CD14-positive monocyte (primary cell): ENCODE data around the gene SUGCT. TPM values are rescaled to one million over a fixed set of nuclear protein-coding genes. Genes with fewer than 3 reads are reported as not detected.

Experiments used
- DNase-seq, 3 donors: peaks; one replicate each; pipeline ENCODE4 v3.0.0-alpha.2; 2011 to 2022
- H2AFZ ChIP-seq: 2 replicates; pipeline ENCODE4 v1.6.0; 2012; ENCODE audit warnings: mild to moderate bottlenecking, low read depth, low read length, inconsistent platforms; ENCODE audit not compliant: insufficient read depth, poor library complexity, severe bottlenecking
- H3K27ac ChIP-seq, 2 donors: 1 replicate in 1 of 2; 2 replicates in 1 of 2; pipeline ENCODE4 v1.5.1; 2012 to 2013; ENCODE audit warnings: low read length in 2 of 2, control low read depth in 1 of 2, inconsistent platforms in 1 of 2, low read depth in 1 of 2, mild to moderate bottlenecking in 1 of 2
- H3K27me3 ChIP-seq, 2 donors: one replicate each; pipeline versions ENCODE4 v1.6.0 to v1.6.1; 2011 to 2013; ENCODE audit warnings: low read length in 2 of 2; ENCODE audit not compliant: control insufficient read depth in 2 of 2, insufficient read depth in 2 of 2
- H3K36me3 ChIP-seq, 2 donors: replicated peaks in 1 of 2; 1 replicate in 1 of 2; 2 replicates in 1 of 2; pipeline versions ENCODE4 v1.5.1 to v1.6.1; 2012 to 2013; ENCODE audit warnings: low read length in 2 of 2, control low read depth in 1 of 2, inconsistent platforms in 1 of 2, mild to moderate bottlenecking in 1 of 2; ENCODE audit not compliant: insufficient read depth in 2 of 2, control insufficient read depth in 1 of 2
- H3K4me1 ChIP-seq, 2 donors: 1 replicate in 1 of 2; 2 replicates in 1 of 2; pipeline versions ENCODE4 v1.5.1 to v1.6.1; 2012 to 2013; ENCODE audit warnings: low read length in 2 of 2, control low read depth in 1 of 2, inconsistent platforms in 1 of 2, mild to moderate bottlenecking in 1 of 2, moderate library complexity in 1 of 2; ENCODE audit not compliant: insufficient read depth in 2 of 2, control insufficient read depth in 1 of 2
- H3K4me2 ChIP-seq: replicated peaks from 2 replicates; pipeline ENCODE3; 2012; ENCODE audit warnings: low read length, moderate library complexity, mild to moderate bottlenecking; ENCODE audit not compliant: poor library complexity, severe bottlenecking; ENCODE audit errors: extremely low read depth
- H3K4me3 ChIP-seq, 3 experiments: fragments of 200-600 bp in 1 of 3; sonication (generic) in 1 of 3; replicated peaks in 1 of 3; 1 replicate in 2 of 3; 2 replicates in 1 of 3; pipeline ENCODE4 v1.5.1; 2011 to 2013; ENCODE audit warnings: low read length in 3 of 3, mild to moderate bottlenecking in 3 of 3, control low read depth in 2 of 3, low read depth in 2 of 3, inconsistent platforms in 1 of 3, moderate library complexity in 1 of 3
- H3K79me2 ChIP-seq: 2 replicates; pipeline ENCODE4 v1.6.0; 2012; ENCODE audit warnings: mild to moderate bottlenecking, control low read depth, inconsistent platforms, low read length, moderate library complexity; ENCODE audit not compliant: insufficient read depth
- H3K9ac ChIP-seq: 2 replicates; pipeline ENCODE4 v1.6.0; 2017; ENCODE audit warnings: low read length, mild to moderate bottlenecking; ENCODE audit not compliant: insufficient read depth, poor library complexity, severe bottlenecking
- H3K9me3 ChIP-seq, 2 donors: replicated peaks in 1 of 2; 1 replicate in 1 of 2; 2 replicates in 1 of 2; pipeline versions ENCODE4 v1.5.1 to v1.6.1; 2012 to 2013; ENCODE audit warnings: low read length in 2 of 2, control low read depth in 1 of 2; ENCODE audit not compliant: control insufficient read depth in 1 of 2, insufficient read depth in 1 of 2
- H4K20me1 ChIP-seq: 2 replicates; pipeline ENCODE4 v1.6.0; 2012; ENCODE audit warnings: mild to moderate bottlenecking, low read length, control low read depth, moderate library complexity; ENCODE audit not compliant: insufficient read depth
- H3K27ac Mint-ChIP-seq, 7 donors: one replicate each; pipeline ENCODE4 v1.8.0; 2020; ENCODE audit warnings: mild to moderate bottlenecking in 7 of 7, mixed read lengths in 7 of 7, moderate library complexity in 6 of 7, inconsistent platforms in 2 of 7
- H3K27me3 Mint-ChIP-seq, 3 donors: one replicate each; pipeline ENCODE4 v1.8.0; 2021 to 2022; ENCODE audit warnings: low read depth in 3 of 3, mild to moderate bottlenecking in 3 of 3, mixed read lengths in 3 of 3, moderate library complexity in 3 of 3, inconsistent platforms in 1 of 3
- H3K36me3 Mint-ChIP-seq, 2 donors: one replicate each; pipeline ENCODE4 v1.8.0; 2020; ENCODE audit warnings: mixed read lengths in 2 of 2, inconsistent platforms in 1 of 2, mild to moderate bottlenecking in 1 of 2
- H3K4me1 Mint-ChIP-seq: one replicate; pipeline ENCODE4 v1.8.0; 2020; ENCODE audit warnings: mild to moderate bottlenecking, mixed read lengths
- H3K4me3 Mint-ChIP-seq, 2 donors: one replicate each; pipeline ENCODE4 v1.8.0; 2020; ENCODE audit warnings: mild to moderate bottlenecking in 2 of 2, mixed read lengths in 2 of 2, moderate library complexity in 1 of 2
- H3K9me3 Mint-ChIP-seq, 7 donors: one replicate each; pipeline ENCODE4 v1.8.0; 2020 to 2022; ENCODE audit warnings: mixed read lengths in 7 of 7, mild to moderate bottlenecking in 6 of 7, moderate library complexity in 6 of 7, inconsistent platforms in 2 of 7
- CTCF ChIP-seq: fragments of 200-600 bp; IDR thresholded peaks from one replicate; pipeline ENCODE4 v1.8.0; 2022; ENCODE audit warnings: antibody characterized with exemption, mild to moderate bottlenecking
- WGBS: methylation state at CpG from one replicate; pipeline ENCODE4 v1.1.5; 2013; ENCODE audit warnings: missing lambda C conversion rate; ENCODE audit not compliant: insufficient coverage; 5-methylcytosine and 5-hydroxymethylcytosine counted together
- intact Hi-C, 2 donors: fragments of 100-400 bp; cut with micrococcal nuclease; formaldehyde crosslinking; loops; one replicate each; pipeline versions ENCODE4 v1.15.0 to v1.15.1; 2023
- polyA plus RNA-seq, 3 donors: library from polyadenylated mRNA; depleted of rRNA in 1 of 3; unstranded in 2 of 3; stranded (reverse) in 1 of 3; fragments of 300-500 nt in 2 of 3; fragments of >200 nt in 1 of 3; fragmentation: Illumina TruSeq in 2 of 3; gene quantifications; 1 replicate in 2 of 3; 2 replicates in 1 of 3; pipeline ENCODE4 v1.2.3, GENCODE V29; 2012 to 2021

SUGCT gene
- polyA plus RNA-seq, 3 donors: not detected

GRCh38 chr7:40566879-40567278 is 432.1 kb downstream of the SUGCT start:
- Histone ChIP-seq H4K20me1 (no peaks in the 10 kb centered on the region), H3K27ac (no peak overlapping the region), H3K4me1 (no peaks in the 10 kb centered on the region), H2AFZ (no peak overlapping the region), H3K9me3 (peaks cover 0 to 9% of the 10 kb centered on the region in 2 donors), H3K4me2 (no peak overlapping the region), H3K36me3 (no peaks in the 10 kb centered on the region), H3K9ac (no peak overlapping the region), H3K79me2 (no peaks in the 10 kb centered on the region), H3K4me3 (no peak overlapping the region), H3K27me3 (no peaks in the 10 kb centered on the region)
- peaks cover 2% of the 10 kb centered on the region for H3K4me1 Mint-ChIP-seq
- no CpG with 5 or more reads among the region's 5 CpGs for WGBS
- no peak overlapping the region for H3K27ac Mint-ChIP-seq
- no peak for TF ChIP-seq CTCF
- H3K9me3 Mint-ChIP-seq: peaks cover 3 to 17% (median 6%) of the 10 kb centered on the region in 7 donors
- peaks cover 0 to 1% (median 0%) of the 10 kb centered on the region in 3 donors for H3K27me3 Mint-ChIP-seq
- H3K4me3 Mint-ChIP-seq: no peak overlapping the region
- H3K36me3 Mint-ChIP-seq: no peaks in the 10 kb centered on the region
- DNase-seq: no peak
- intact Hi-C loops: no loop called here

GRCh38 chr7:40569326-40569725 is 434.5 kb downstream of the SUGCT start:
- Mint-ChIP-seq H3K27ac (no peak overlapping the region), H3K27me3 (peaks cover 0 to 1% (median 0%) of the 10 kb centered on the region in 3 donors)

More at GRCh38 chr7:40569326-40569725, 434.5 kb downstream of the SUGCT start:
- Mint-ChIP-seq H3K4me1 (peaks cover 2% of the 10 kb centered on the region), H3K9me3 (no peaks in the 10 kb centered on the region), H3K4me3 (no peak overlapping the region), H3K36me3 (no peaks in the 10 kb centered on the region)
- H3K79me2 ChIP-seq: no peaks in the 10 kb centered on the region
- no peaks in the 10 kb centered on the region for H3K9me3 ChIP-seq
- no peaks in the 10 kb centered on the region for H4K20me1 ChIP-seq
- no peaks in the 10 kb centered on the region for H3K36me3 ChIP-seq
- H3K4me2 ChIP-seq: no peak overlapping the region
- no peak for DNase-seq
- no peaks in the 10 kb centered on the region for H3K27me3 ChIP-seq
- no peak overlapping the region for H2AFZ ChIP-seq
- WGBS: 90% methylated on average over 2 of the region's 3 CpGs
- H3K27ac ChIP-seq: no peak overlapping the region
- no peak overlapping the region for H3K4me3 ChIP-seq
- H3K9ac ChIP-seq: no peak overlapping the region
- intact Hi-C loops: no loop called here
- TF ChIP-seq CTCF: no peak
- H3K4me1 ChIP-seq: no peaks in the 10 kb centered on the region
